ENCODE data around the gene KCNH1.

KCNH1 gene

GRCh38 chr1:211133836-211134669 is at the start of gene KCNH1:
Gene KCNH1, minus strand, starts transcription at chr1:211134148. Its CDS starts 203 bp downstream, at chr1:211133945.
- peak; percentile 61 for DNase-seq

- no peak for DNase-seq
Measured at GRCh38 chr1:211182746-211183145, 48.8 kb upstream of the KCNH1 start.

- DNase-seq, result no peak
Measured at GRCh38 chr1:211174375-211174774, 40.4 kb upstream of the KCNH1 start.

GRCh38 chr1:211172657-211173056 is 38.7 kb upstream of the KCNH1 start:
- DNase-seq, result no peak

- no peak for DNase-seq
Measured at GRCh38 chr1:211169353-211169752, 35.4 kb upstream of the KCNH1 start.

GRCh38 chr1:211158866-211159265 is 24.9 kb upstream of the KCNH1 start:
- DNase-seq, result no peak

- no peak for DNase-seq
Measured at GRCh38 chr1:211155040-211155439, 21.1 kb upstream of the KCNH1 start.

- no peak for DNase-seq
Measured at GRCh38 chr1:211153932-211154331, 20.0 kb upstream of the KCNH1 start.

- no peak for DNase-seq
Measured at GRCh38 chr1:211148366-211148765, 14.4 kb upstream of the KCNH1 start.

GRCh38 chr1:211145944-211146343 is 12.0 kb upstream of the KCNH1 start:
- no peak for DNase-seq

GRCh38 chr1:211135342-211135950 is 1.5 kb upstream of the KCNH1 start:
- DNase-seq, result peak; percentile 24

- DNase-seq, result no peak
Measured at GRCh38 chr1:211133393-211133835, 534 bp downstream of the KCNH1 start.

GRCh38 chr1:211132721-211133392 is 1.1 kb downstream of the KCNH1 start:
- DNase-seq, result no peak

GRCh38 chr1:211129776-211130175 is 4.2 kb downstream of the KCNH1 start:
- no peak for DNase-seq

- DNase-seq, result no peak
Measured at GRCh38 chr1:211127166-211127565, 6.8 kb downstream of the KCNH1 start.

GRCh38 chr1:211126622-211127021 is 7.3 kb downstream of the KCNH1 start:
- DNase-seq, result no peak

GRCh38 chr1:211118407-211119102 is 15.4 kb downstream of the KCNH1 start:
- no peak for DNase-seq

GRCh38 chr1:211114446-211114845 is 19.5 kb downstream of the KCNH1 start:
- DNase-seq, result no peak

GRCh38 chr1:211113566-211113965 is 20.4 kb downstream of the KCNH1 start:
- no peak for DNase-seq

GRCh38 chr1:211111351-211111750 is 22.6 kb downstream of the KCNH1 start:
- no peak for DNase-seq

- no peak for DNase-seq
Measured at GRCh38 chr1:211101481-211101880, 32.5 kb downstream of the KCNH1 start.

- DNase-seq, result no peak
Measured at GRCh38 chr1:211099393-211099792, 34.6 kb downstream of the KCNH1 start.

GRCh38 chr1:211095381-211095780 is 38.6 kb downstream of the KCNH1 start:
- no peak for DNase-seq

Data from CD4-positive, alpha-beta T cell treated with Interleukin-4 for 4 hours (primary cell).